Fibroblast of villous mesenchyme (primary cell): ENCODE results near the gene AKT3. TPM values are rescaled to one million over a fixed set of nuclear protein-coding genes. Genes with fewer than 3 reads are reported as not detected.

ENCODE experiments used
- DNase-seq: peaks from one replicate; pipeline ENCODE4 v3.0.0-alpha.2; 2010; ENCODE audit warnings: low read depth
- H3K4me3 ChIP-seq: 2 replicates; pipeline ENCODE4 v1.5.1; 2011; ENCODE audit warnings: low read depth, mild to moderate bottlenecking, low read length
- total RNA-seq: library from RNA; depleted of rRNA; stranded (reverse); fragments of >200 nt; gene quantifications from 2 replicates; pipeline ENCODE4 v1.2.3, GENCODE V29; 2012
- TF ChIP-seq, protein P1 (sequence below): IDR thresholded peaks from 2 replicates; pipeline ENCODE4 v1.5.1; 2012; ENCODE audit warnings: low read depth, mild to moderate bottlenecking, low read length; ENCODE audit not compliant: insufficient read depth

The AKT3 gene
- total RNA-seq, 1 donor = 38.0 TPM

DNA sequence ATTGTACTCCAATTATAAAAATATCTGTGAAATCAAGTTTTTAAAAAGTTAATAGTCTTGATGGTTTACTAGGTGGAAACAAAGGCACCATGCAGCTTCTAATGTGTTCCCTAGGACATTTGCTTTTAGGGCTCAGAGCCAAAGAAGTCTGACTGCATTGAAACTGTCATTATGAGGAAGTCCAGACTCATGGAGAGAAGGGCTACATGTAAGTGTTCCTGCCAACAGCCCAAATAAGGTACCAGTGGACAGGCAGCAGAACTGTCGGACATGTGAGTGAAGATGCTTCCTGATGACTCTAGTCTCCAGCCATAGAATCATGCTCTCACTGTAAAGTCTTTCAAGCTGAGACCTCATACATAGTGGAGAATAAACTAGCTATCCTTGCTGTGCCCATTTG is 287.6 kb downstream of the AKT3 start:
- H3K4me3 ChIP-seq = no peak overlapping the region
- TF ChIP-seq, protein P1, sequence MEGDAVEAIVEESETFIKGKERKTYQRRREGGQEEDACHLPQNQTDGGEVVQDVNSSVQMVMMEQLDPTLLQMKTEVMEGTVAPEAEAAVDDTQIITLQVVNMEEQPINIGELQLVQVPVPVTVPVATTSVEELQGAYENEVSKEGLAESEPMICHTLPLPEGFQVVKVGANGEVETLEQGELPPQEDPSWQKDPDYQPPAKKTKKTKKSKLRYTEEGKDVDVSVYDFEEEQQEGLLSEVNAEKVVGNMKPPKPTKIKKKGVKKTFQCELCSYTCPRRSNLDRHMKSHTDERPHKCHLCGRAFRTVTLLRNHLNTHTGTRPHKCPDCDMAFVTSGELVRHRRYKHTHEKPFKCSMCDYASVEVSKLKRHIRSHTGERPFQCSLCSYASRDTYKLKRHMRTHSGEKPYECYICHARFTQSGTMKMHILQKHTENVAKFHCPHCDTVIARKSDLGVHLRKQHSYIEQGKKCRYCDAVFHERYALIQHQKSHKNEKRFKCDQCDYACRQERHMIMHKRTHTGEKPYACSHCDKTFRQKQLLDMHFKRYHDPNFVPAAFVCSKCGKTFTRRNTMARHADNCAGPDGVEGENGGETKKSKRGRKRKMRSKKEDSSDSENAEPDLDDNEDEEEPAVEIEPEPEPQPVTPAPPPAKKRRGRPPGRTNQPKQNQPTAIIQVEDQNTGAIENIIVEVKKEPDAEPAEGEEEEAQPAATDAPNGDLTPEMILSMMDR = no peak
- DNase-seq = peak; percentile 46

DNA sequence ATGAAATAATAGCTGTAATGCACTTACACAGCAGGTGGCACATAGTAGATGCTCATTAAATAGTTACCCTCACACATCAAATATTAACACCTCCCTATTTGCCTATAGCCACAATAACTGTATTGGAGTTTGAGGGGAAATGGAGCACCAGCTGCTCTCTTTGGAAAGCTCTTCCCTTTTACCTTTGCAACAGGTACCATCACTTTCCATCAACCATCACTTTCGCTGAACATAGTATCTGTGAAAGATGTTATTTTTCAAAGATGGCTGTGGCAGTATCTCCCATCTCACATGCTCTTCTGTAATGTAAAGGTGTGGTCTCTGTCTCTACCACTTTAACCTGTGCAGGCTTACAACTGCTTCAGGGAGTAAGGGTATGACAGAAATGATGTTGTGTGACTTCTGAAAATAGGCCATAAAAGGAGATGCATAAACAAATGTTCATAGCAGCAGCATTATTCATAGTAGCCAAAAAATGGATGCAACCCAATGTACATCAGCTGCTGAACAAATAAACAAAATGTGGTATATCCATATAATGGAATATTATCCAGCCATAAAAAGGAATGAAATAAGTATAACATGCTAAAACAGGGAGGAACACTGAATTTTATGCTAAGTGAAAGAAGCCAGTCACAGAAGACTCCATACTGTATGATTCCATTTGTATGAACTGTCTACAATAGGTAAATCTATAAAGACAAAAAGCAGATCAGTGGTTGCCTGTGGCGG is 288.3 kb downstream of the AKT3 start:
- no peak overlapping the region for H3K4me3 ChIP-seq
- TF ChIP-seq, protein P1 = no peak
- DNase-seq = no peak

DNA sequence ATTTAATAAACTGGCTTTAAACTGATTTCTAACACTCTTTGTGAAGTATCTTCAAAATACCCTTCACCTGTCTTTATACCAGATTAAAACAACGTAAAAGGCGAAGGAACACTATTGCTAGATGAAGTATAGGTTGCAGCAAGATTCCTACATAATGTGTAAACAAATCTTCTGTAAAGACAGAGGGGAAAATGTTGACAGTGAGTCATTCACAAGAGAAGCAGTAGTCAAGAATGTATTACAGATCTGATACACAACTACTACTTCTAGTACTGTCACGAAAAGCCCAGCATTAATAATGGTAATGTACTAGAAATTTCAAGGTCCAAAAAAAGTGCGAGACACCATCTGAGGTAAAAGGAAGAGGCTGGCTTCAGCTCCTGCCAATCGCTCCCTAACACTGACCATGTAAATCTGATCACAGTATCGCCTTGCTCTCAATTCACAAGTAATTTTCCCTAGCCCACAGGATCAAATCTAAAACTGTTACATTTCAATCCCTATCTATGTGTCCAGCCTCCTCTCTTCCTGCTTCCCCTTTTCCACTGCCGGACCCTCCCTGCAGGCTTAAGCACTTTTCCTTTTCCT is 290.4 kb downstream of the AKT3 start:
- no peak overlapping the region for H3K4me3 ChIP-seq
- DNase-seq = peak; percentile 32
- TF ChIP-seq, protein P1 = no peak

DNA sequence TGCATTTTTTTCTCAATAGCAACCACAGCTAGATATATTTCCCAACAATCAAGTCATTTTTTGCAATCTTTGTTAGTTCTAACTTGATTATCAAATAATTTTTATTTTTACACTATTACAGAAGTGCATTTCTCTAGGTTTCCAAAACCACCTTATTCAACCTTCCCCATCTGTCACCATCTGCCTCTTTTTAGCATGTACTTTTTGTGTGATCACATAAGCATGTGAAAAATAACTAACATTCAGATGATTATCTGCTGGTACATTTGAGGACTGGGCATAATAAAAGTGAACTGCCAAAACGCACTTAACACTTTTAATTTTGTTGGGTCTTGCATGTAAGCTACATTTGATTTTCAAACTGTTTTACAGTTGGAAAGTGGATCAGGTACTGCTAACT is 291.5 kb downstream of the AKT3 start:
- TF ChIP-seq, protein P1 = no peak
- no peak for DNase-seq
- H3K4me3 ChIP-seq = no peak overlapping the region

DNA sequence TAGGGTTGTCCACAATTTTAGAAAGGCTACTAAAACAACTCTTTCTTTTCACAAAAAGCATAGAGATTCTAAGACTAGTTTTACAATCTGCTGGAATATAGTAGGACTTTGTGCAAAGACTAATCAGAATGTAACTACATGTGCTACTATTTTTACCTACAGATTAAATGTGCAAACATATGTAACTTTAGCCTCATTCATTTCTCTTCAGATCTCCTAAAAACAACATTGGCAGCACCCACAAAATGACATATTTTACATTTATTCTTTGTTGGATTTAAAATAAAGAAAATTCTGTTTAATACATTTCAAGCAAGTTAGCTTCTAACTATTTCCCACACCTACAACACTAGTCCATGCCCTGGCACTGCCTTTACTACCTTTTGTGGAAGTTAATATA is 292.2 kb downstream of the AKT3 start:
- TF ChIP-seq, protein P1 = no peak
- no peak for DNase-seq

DNA sequence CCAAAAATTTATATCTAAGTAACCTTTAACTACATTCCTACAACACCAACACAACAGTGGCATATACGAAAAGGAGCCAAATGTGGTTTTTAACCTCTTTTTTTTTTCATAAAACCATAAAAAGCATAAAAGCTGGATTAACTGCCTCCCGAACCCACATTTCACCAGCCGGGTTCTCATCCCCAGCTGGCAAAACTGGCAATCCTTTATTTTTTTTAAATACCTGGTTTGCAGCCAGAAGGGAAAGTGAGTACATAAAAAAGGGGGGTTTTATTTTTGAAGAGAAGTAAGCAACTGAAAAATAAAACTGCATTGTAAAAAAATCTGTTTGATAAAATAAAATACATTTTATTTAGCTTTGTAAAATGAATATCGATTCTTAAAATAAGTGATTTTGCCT is 295.4 kb downstream of the AKT3 start:
- no peak overlapping the region for H3K4me3 ChIP-seq
- DNase-seq = no peak
- TF ChIP-seq, protein P1 = no peak

More for the DNA sequence above, 292.2 kb downstream of the AKT3 start:
- no peak overlapping the region for H3K4me3 ChIP-seq
